Mesenchymal stem cell (in vitro differentiated cells and primary cell): ENCODE data around the gene USP12. TPM values are rescaled to one million over a fixed set of nuclear protein-coding genes. Genes with fewer than 3 reads are reported as not detected.
"Not testable (repeated sequence)": the region's sequence is repeated elsewhere in the genome, so short reads cannot be mapped to it uniquely, and the experiment has no call there.

Experiments used
- DNase-seq: peaks from one replicate; pipeline ENCODE4 v3.0.0-alpha.2; 2013
- H2AFZ ChIP-seq: one replicate; pipeline ENCODE4 v1.6.1; 2013; ENCODE audit warnings: low read depth, mild to moderate bottlenecking, control low read depth, inconsistent platforms, low read length, moderate library complexity
- H2AK5ac ChIP-seq: 2 replicates; pipeline ENCODE4 v1.6.1; 2013; ENCODE audit warnings: low read length, moderate library complexity, mild to moderate bottlenecking, inconsistent platforms; ENCODE audit not compliant: severe bottlenecking
- H2BK120ac ChIP-seq: one replicate; pipeline ENCODE4 v1.6.1; 2013; ENCODE audit warnings: low read depth, mild to moderate bottlenecking, inconsistent platforms, low read length, moderate library complexity
- H2BK12ac ChIP-seq, 2 experiments: one replicate each; pipeline ENCODE4 v1.6.1; 2013; ENCODE audit warnings: inconsistent platforms in 2 of 2, low read length in 2 of 2, mild to moderate bottlenecking in 2 of 2, moderate library complexity in 2 of 2, control low read depth in 1 of 2
- H2BK15ac ChIP-seq: one replicate; pipeline ENCODE4 v1.6.1; 2013; ENCODE audit warnings: mild to moderate bottlenecking, low read depth, inconsistent platforms; ENCODE audit not compliant: poor library complexity, severe bottlenecking
- H2BK5ac ChIP-seq: 2 replicates; pipeline ENCODE4 v1.6.1; 2013; ENCODE audit warnings: low read depth, mild to moderate bottlenecking, low read length, control low read depth, inconsistent platforms; ENCODE audit not compliant: poor library complexity, severe bottlenecking
- H3K14ac ChIP-seq, 2 experiments: one replicate each; pipeline ENCODE4 v1.6.1; 2013; ENCODE audit warnings: inconsistent platforms in 2 of 2, low read length in 2 of 2, control low read depth in 1 of 2, mild to moderate bottlenecking in 1 of 2, moderate library complexity in 1 of 2
- H3K18ac ChIP-seq, 2 experiments: one replicate each; pipeline ENCODE4 v1.6.1; 2013; ENCODE audit warnings: inconsistent platforms in 2 of 2, low read length in 2 of 2, control low read depth in 1 of 2, low read depth in 1 of 2, mild to moderate bottlenecking in 1 of 2
- H3K23ac ChIP-seq, 2 experiments: one replicate each; pipeline ENCODE4 v1.6.1; 2013; ENCODE audit warnings: inconsistent platforms in 2 of 2, low read length in 2 of 2, mild to moderate bottlenecking in 2 of 2, moderate library complexity in 2 of 2, control low read depth in 1 of 2
- H3K27ac ChIP-seq: 2 replicates; pipeline ENCODE4 v1.5.1; 2013; ENCODE audit warnings: mild to moderate bottlenecking, moderate library complexity, low read length, control low read depth, inconsistent platforms; ENCODE audit not compliant: poor library complexity, severe bottlenecking
- H3K27me3 ChIP-seq, 2 experiments: 2 replicates each; pipeline versions ENCODE4 v1.6.1 to v1.7.0; 2013; ENCODE audit warnings: low read length in 2 of 2, mild to moderate bottlenecking in 2 of 2, moderate library complexity in 2 of 2, control low read depth in 1 of 2, inconsistent platforms in 1 of 2; ENCODE audit not compliant: control insufficient read depth in 1 of 2, insufficient read depth in 1 of 2
- H3K36me3 ChIP-seq, 2 experiments: 2 replicates each; pipeline versions ENCODE4 v1.6.1 to v1.7.0; 2013; ENCODE audit warnings: low read length in 2 of 2, control low read depth in 1 of 2, inconsistent platforms in 1 of 2, low read depth in 1 of 2, mild to moderate bottlenecking in 1 of 2; ENCODE audit not compliant: insufficient read depth in 2 of 2, control insufficient read depth in 1 of 2
- H3K4ac ChIP-seq, 2 experiments: one replicate each; pipeline ENCODE4 v1.6.1; 2013; ENCODE audit warnings: inconsistent platforms in 2 of 2, low read length in 2 of 2, mild to moderate bottlenecking in 2 of 2, moderate library complexity in 2 of 2, control low read depth in 1 of 2, low read depth in 1 of 2
- H3K4me1 ChIP-seq: 2 replicates; pipeline ENCODE4 v1.6.1; 2013; ENCODE audit warnings: low read depth, low read length, control low read depth; ENCODE audit not compliant: control insufficient read depth, insufficient read depth
- H3K4me2 ChIP-seq: 2 replicates; pipeline ENCODE4 v1.6.1; 2013; ENCODE audit warnings: low read length, mild to moderate bottlenecking, inconsistent platforms; ENCODE audit not compliant: poor library complexity, severe bottlenecking
- H3K4me3 ChIP-seq, 2 experiments: 2 replicates each; pipeline versions ENCODE4 v1.5.1 to v1.7.0; 2013; ENCODE audit warnings: low read length in 2 of 2, mild to moderate bottlenecking in 2 of 2, control low read depth in 1 of 2, low read depth in 1 of 2; ENCODE audit not compliant: insufficient read depth in 1 of 2
- H3K79me1 ChIP-seq: replicated peaks from 2 replicates; pipeline ENCODE4 v1.6.1; 2013; ENCODE audit warnings: mild to moderate bottlenecking, control low read depth, low read length, inconsistent platforms; ENCODE audit not compliant: poor library complexity, severe bottlenecking
- H3K9ac ChIP-seq: 2 replicates; pipeline ENCODE4 v1.7.0; 2013; ENCODE audit warnings: mild to moderate bottlenecking, low read length, moderate library complexity
- H3K9me3 ChIP-seq: 2 replicates; pipeline ENCODE4 v1.7.0; 2013; ENCODE audit warnings: mild to moderate bottlenecking, low read length; ENCODE audit not compliant: control insufficient read depth
- H4K8ac ChIP-seq: one replicate; pipeline ENCODE4 v1.6.1; 2013; ENCODE audit warnings: inconsistent platforms, mild to moderate bottlenecking, low read length, moderate library complexity
- H4K91ac ChIP-seq: one replicate; pipeline ENCODE4 v1.6.1; 2013; ENCODE audit warnings: mild to moderate bottlenecking, low read length, inconsistent platforms
- WGBS: methylation state at CpG from one replicate; pipeline ENCODE4 v1.1.7; 2013; ENCODE audit warnings: mixed read lengths; 5-methylcytosine and 5-hydroxymethylcytosine counted together
- polyA plus RNA-seq, 2 experiments: library from polyadenylated mRNA; stranded (reverse); fragments of 200-250 nt; gene quantifications; one replicate each; pipeline ENCODE4 v1.2.3, GENCODE V29; 2013

USP12 gene
- 20.9 TPM for polyA plus RNA-seq (2013, experiment 1 of 2)
- polyA plus RNA-seq (2013, experiment 2 of 2), result 21.6 TPM

DNA sequence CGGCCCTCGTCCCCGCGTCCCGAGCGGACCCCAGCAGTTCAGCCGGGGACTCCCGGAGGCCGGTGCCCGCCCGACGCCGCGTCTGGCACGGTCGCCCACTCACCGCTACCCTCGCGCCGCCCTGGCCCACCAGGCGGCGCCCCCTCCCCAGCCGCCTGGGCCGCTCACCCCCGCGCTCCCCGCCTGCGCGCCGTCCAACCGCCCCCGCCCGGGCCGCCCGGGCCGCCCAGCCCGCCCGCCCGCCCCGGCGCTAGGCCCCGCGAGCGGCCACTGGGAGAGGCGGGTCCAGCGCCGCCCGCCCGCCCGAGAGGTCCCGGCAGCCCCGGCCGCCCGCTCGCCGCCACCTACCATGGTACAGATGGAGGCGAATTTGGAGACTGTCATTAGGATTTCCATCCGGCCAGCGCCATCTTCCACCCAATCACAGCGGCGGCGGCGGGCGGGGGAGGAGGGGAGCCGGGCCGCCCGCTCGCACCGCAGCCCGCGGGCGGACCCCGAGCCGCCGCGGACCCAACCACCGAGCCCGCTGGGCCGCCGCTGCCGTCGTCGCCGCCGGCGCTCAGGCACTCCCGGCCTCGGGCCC lies at the start of gene USP12:
TSS of gene USP12 (minus strand) at position 568 of the 583 bp plus-strand sequence. CDS start at position 396, 172 bp downstream.
- H3K27ac ChIP-seq, result peak within 1 kb of the TSS; percentile 74
- peak; percentile 24 for DNase-seq
- H3K4me1 ChIP-seq, result peaks cover 7% of the 10 kb centered on the region
- no peak within 1 kb of the TSS for H2BK12ac ChIP-seq
- H3K79me1 ChIP-seq, result peaks cover under 1% of the 10 kb centered on the region
- H2AFZ ChIP-seq, result no peak within 1 kb of the TSS
- H3K23ac ChIP-seq, result peak within 1 kb of the TSS in 1 of 2 experiments; percentile 30
- H2AK5ac ChIP-seq, result no peak within 1 kb of the TSS
- H2BK15ac ChIP-seq, result peak within 1 kb of the TSS; percentile 93
- peak within 1 kb of the TSS; percentile 82 to 92 for H3K4me3 ChIP-seq
- H3K9ac ChIP-seq, result peak within 1 kb of the TSS; percentile 96
- peak within 1 kb of the TSS; percentile 91 to 98 for H3K18ac ChIP-seq
- WGBS, result 2% methylated on average over 20 of the region's 88 CpGs
- H2BK5ac ChIP-seq, result peak within 1 kb of the TSS; percentile 47
- peak within 1 kb of the TSS; percentile 99 for H2BK120ac ChIP-seq
- no peaks in the 10 kb centered on the region for H3K27me3 ChIP-seq
- H3K36me3 ChIP-seq, result no peaks in the 10 kb centered on the region
- H3K14ac ChIP-seq, result peak within 1 kb of the TSS in 1 of 2 experiments; percentile 44
- peak within 1 kb of the TSS; percentile 96 for H3K4me2 ChIP-seq
- peak within 1 kb of the TSS; percentile 85 for H4K8ac ChIP-seq
- H4K91ac ChIP-seq, result peak within 1 kb of the TSS; percentile 61
- H3K9me3 ChIP-seq, result no peaks in the 10 kb centered on the region
- H3K4ac ChIP-seq, result peak within 1 kb of the TSS; percentile 35 to 59

GRCh38 chr13:27219611-27220010 lies 48.0 kb upstream of the USP12 start:
- no peak overlapping the region for H2AFZ ChIP-seq
- no peak overlapping the region for H3K27ac ChIP-seq
- no peak overlapping the region for H4K8ac ChIP-seq
- H3K79me1 ChIP-seq, result no peaks in the 10 kb centered on the region
- no peak overlapping the region for H3K18ac ChIP-seq
- no peak overlapping the region for H3K4me3 ChIP-seq
- H3K4me2 ChIP-seq, result no peak overlapping the region
- no peak overlapping the region for H3K4ac ChIP-seq
- H2BK12ac ChIP-seq, result no peak overlapping the region
- no peak overlapping the region for H3K23ac ChIP-seq
- no peak for DNase-seq
- no peak overlapping the region for H2AK5ac ChIP-seq
- 89% methylated on average over 19 of the region's 19 CpGs for WGBS
- H2BK120ac ChIP-seq, result no peak overlapping the region
- H3K9me3 ChIP-seq, result peaks cover 6% of the 10 kb centered on the region
- H2BK5ac ChIP-seq, result no peak overlapping the region
- H3K4me1 ChIP-seq, result no peaks in the 10 kb centered on the region
- no peak overlapping the region for H4K91ac ChIP-seq
- no peaks in the 10 kb centered on the region for H3K27me3 ChIP-seq
- H3K36me3 ChIP-seq, result no peaks in the 10 kb centered on the region
- no peak overlapping the region for H2BK15ac ChIP-seq
- H3K9ac ChIP-seq, result no peak overlapping the region
- no peak overlapping the region for H3K14ac ChIP-seq

- H3K9me3 ChIP-seq, H3K9ac ChIP-seq, H3K4me2 ChIP-seq, H2BK15ac ChIP-seq, H3K18ac ChIP-seq, H2BK12ac ChIP-seq, H3K23ac ChIP-seq, H2BK5ac ChIP-seq, H2BK120ac ChIP-seq, H4K8ac ChIP-seq, H2AFZ ChIP-seq, H4K91ac ChIP-seq, H3K79me1 ChIP-seq, H3K27me3 ChIP-seq, H3K4ac ChIP-seq, H3K36me3 ChIP-seq, H3K4me3 ChIP-seq, H3K14ac ChIP-seq, H3K4me1 ChIP-seq, H2AK5ac ChIP-seq, H3K27ac ChIP-seq: not testable (repeated sequence)
- no CpG with 5 or more reads among the region's 1 CpG for WGBS
- DNase-seq, result peak; percentile 10
Observed at GRCh38 chr13:27218861-27219260, 47.2 kb upstream of the USP12 start.

- not testable (repeated sequence) for H3K79me1 ChIP-seq, H2BK5ac ChIP-seq, H3K4me2 ChIP-seq, H3K27me3 ChIP-seq, H3K9me3 ChIP-seq, H4K91ac ChIP-seq, H3K18ac ChIP-seq, H3K4ac ChIP-seq, H2AK5ac ChIP-seq, H3K4me3 ChIP-seq, H2BK12ac ChIP-seq, H2AFZ ChIP-seq, H2BK120ac ChIP-seq, H4K8ac ChIP-seq, H3K9ac ChIP-seq, H3K36me3 ChIP-seq, H3K27ac ChIP-seq, H3K23ac ChIP-seq, H2BK15ac ChIP-seq, H3K14ac ChIP-seq, DNase-seq, H3K4me1 ChIP-seq
- 88% methylated on average over 1 of the region's 2 CpGs for WGBS
Observed at GRCh38 chr13:27217791-27218190, 46.2 kb upstream of the USP12 start.
